GM10248 (cell line): ENCODE results near the gene SYNRG.

Source experiments
- CTCF ChIA-PET: fragments of 300-600 bp; sonication (Branson Sonifier 250); formaldehyde crosslinking; extraction: SDS; loops from one replicate; lab custom pipeline; 2021; ENCODE audit warnings: antibody characterized with exemption; lab: Yijun Ruan, JAX
- POLR2A ChIA-PET: fragments of 350-650 bp; sonication (Branson Sonifier 250); formaldehyde crosslinking; extraction: SDS; loops from one replicate; lab custom pipeline; 2020; ENCODE audit warnings: antibody characterized with exemption; lab: Yijun Ruan, JAX
- DNase-seq: peaks from one replicate; pipeline ENCODE4 v3.0.0; 2012; ENCODE audit errors: extremely low spot score
- TF ChIP-seq, protein P1 (sequence below): IDR thresholded peaks from 2 replicates; pipeline ENCODE4 v1.5.1; 2012; ENCODE audit warnings: mild to moderate bottlenecking, low read depth; ENCODE audit errors: extremely low read depth, missing control alignments, control extremely low read depth

The SYNRG gene

GRCh38 chr17:37648555-37648954 lies 39.3 kb upstream of the SYNRG start:
- DNase-seq, result no peak
- ChIA-PET CTCF (interaction anchor here (1.9 to 5.4 kb wide), 5 partner anchors 10 to 168 kb away, joined by 5 to 31 read pairs (median 8); no protein-coding TSS in a partner anchor), POLR2A (no interaction called here)
- TF ChIP-seq, protein P1, sequence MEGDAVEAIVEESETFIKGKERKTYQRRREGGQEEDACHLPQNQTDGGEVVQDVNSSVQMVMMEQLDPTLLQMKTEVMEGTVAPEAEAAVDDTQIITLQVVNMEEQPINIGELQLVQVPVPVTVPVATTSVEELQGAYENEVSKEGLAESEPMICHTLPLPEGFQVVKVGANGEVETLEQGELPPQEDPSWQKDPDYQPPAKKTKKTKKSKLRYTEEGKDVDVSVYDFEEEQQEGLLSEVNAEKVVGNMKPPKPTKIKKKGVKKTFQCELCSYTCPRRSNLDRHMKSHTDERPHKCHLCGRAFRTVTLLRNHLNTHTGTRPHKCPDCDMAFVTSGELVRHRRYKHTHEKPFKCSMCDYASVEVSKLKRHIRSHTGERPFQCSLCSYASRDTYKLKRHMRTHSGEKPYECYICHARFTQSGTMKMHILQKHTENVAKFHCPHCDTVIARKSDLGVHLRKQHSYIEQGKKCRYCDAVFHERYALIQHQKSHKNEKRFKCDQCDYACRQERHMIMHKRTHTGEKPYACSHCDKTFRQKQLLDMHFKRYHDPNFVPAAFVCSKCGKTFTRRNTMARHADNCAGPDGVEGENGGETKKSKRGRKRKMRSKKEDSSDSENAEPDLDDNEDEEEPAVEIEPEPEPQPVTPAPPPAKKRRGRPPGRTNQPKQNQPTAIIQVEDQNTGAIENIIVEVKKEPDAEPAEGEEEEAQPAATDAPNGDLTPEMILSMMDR, result no peak

GRCh38 chr17:37647856-37648255 lies 38.6 kb upstream of the SYNRG start:
- TF ChIP-seq, protein P1, result no peak
- DNase-seq, result no peak
- CTCF ChIA-PET, result interaction anchor here (1.9 to 5.4 kb wide), 4 partner anchors 9 to 168 kb away, joined by 5 to 31 read pairs (median 7); no protein-coding TSS in a partner anchor

GRCh38 chr17:37643869-37644268 lies 34.7 kb upstream of the SYNRG start:
- no peak for DNase-seq
- POLR2A ChIA-PET, result no interaction called here
- CTCF ChIA-PET, result interaction anchor here (0.8 to 2.0 kb wide), 3 partner anchors 25 to 172 kb away, joined by 3 to 5 read pairs (median 3); no protein-coding TSS in a partner anchor
- TF ChIP-seq, protein P1, result no peak

More at GRCh38 chr17:37647856-37648255, 38.6 kb upstream of the SYNRG start:
- POLR2A ChIA-PET, result no interaction called here

- DNase-seq, result peak; percentile 95
- TF ChIP-seq, protein P1, result no peak
- ChIA-PET POLR2A (no interaction called here), CTCF (interaction anchor here (0.8 to 1.6 kb wide), 3 partner anchors 25 to 148 kb away, joined by 3 read pairs; partner anchors contain the start of gene SYNRG)
These were observed 34.0 kb upstream of the SYNRG start, which contains the start of gene DDX52 for GRCh38 chr17:37643118-37643766. TSS of gene DDX52 (minus strand) at chr17:37643446. CDS start at chr17:37643420, 26 bp downstream.

DNA sequence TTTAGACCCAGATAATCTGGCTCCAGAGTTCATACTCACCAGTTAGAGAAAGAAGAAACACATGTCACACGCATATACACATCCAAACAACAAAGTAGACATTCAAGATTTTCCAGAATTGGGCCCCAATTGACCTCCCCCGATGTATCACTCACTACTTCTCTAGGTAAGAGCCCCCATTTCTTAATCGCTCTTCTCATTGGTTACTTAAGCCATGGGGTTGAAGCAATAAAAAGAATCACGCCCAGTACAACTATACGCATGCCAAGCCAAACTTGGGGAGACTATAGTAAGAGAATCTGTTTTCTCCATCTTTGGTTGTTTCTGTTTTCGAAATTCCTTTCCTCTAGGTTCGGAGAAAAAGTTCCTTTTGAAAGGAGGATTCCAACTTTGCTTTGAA lies 33.5 kb upstream of the SYNRG start:
- ChIA-PET POLR2A (no interaction called here), CTCF (interaction anchor here (1.2 kb wide), 1 partner anchor 34 kb away, joined by 3 read pairs; the partner anchor contains the start of gene SYNRG)
- no peak for DNase-seq

GRCh38 chr17:37640015-37640414 lies 30.8 kb upstream of the SYNRG start:
- ChIA-PET CTCF (interaction anchor here (1.4 kb wide), 1 partner anchor 13 kb away, joined by 3 read pairs; no protein-coding TSS in a partner anchor), POLR2A (no interaction called here)
- no peak for DNase-seq
- TF ChIP-seq, protein P1, result no peak

More for the DNA sequence above, 33.5 kb upstream of the SYNRG start:
- TF ChIP-seq, protein P1, result no peak
